ENCODE data around the gene GPC5.

The GPC5 gene

DNA sequence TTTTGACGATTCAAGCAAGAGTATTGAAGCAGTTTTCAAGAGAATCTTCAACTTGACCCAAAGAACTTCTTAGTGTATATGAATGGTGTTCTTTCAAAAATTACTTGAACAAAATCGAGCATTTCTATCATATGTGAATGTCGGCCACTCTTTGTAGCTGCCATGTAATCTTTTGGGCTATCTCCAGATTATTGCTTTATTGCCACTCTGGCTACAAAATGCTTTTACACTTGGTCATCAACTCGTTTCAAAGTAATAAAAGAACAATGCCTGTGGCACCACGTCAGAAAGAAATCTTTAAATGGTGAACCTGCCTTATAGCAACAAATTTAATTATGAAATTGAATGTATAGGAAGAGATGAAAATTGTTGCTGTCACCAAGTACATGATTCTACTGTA lies 834.5 kb downstream of the GPC5 start:
- FAIRE-seq = no peak
- DNase-seq (ENCODE audit: insufficient read length, low spot score) = no peak
- TF ChIP-seq, protein P1, sequence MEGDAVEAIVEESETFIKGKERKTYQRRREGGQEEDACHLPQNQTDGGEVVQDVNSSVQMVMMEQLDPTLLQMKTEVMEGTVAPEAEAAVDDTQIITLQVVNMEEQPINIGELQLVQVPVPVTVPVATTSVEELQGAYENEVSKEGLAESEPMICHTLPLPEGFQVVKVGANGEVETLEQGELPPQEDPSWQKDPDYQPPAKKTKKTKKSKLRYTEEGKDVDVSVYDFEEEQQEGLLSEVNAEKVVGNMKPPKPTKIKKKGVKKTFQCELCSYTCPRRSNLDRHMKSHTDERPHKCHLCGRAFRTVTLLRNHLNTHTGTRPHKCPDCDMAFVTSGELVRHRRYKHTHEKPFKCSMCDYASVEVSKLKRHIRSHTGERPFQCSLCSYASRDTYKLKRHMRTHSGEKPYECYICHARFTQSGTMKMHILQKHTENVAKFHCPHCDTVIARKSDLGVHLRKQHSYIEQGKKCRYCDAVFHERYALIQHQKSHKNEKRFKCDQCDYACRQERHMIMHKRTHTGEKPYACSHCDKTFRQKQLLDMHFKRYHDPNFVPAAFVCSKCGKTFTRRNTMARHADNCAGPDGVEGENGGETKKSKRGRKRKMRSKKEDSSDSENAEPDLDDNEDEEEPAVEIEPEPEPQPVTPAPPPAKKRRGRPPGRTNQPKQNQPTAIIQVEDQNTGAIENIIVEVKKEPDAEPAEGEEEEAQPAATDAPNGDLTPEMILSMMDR (IDR thresholded peaks at IDR 0.05; ENCODE audit: insufficient read depth, missing control alignments) = no peak

DNA sequence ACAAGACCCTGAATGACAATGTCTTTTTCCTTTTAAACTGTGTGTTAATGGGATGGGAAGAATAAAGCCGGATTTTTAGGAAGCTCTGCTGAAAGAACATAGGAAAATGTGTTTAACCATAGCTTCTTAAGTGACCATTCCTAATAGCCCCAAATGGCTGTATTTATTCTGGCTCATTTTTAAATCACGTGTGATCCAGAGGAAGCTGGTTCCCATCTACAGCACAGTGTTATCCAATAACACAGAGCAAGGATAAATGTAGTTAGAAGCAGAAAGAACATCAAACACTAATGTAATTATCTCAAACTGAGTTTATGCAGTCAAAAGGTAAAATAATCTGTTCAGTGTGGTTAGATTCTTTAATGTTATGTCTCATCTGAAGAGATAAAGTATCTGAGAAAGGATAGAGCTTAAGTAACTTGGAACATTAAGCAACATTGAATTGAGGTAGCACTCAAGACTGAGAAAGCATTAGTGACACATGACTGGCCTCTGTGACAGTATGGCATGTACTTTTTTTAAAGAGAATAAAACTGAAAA lies 853.3 kb downstream of the GPC5 start:
- FAIRE-seq (no peak), DNase-seq (ENCODE audit: insufficient read length, low spot score) (no peak)
- TF ChIP-seq, protein P1 (IDR thresholded peaks at IDR 0.05; ENCODE audit: insufficient read depth, missing control alignments) = no peak

DNA sequence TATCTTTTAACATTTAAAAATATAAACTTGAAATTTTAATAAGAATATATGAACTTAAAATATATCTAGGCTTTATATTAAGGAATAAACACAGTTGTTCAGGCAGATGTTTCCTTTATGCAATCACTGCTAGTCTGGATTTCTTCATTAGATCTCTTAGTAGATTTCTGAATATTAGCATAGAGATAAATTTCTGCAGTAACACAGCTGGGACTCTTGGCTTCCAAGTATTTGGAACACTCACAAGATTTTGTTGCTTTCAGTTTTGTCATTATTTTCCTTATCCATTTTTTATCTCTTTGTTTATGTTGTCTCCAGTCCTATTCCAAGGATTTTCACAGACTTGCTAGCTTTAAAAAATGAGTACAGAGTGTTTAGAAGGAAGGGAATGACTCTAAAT lies 857.1 kb downstream of the GPC5 start:
- TF ChIP-seq, protein P1 (IDR thresholded peaks at IDR 0.05; ENCODE audit: insufficient read depth, missing control alignments) = no peak
- FAIRE-seq (no peak), DNase-seq (ENCODE audit: insufficient read length, low spot score) (no peak)

DNA sequence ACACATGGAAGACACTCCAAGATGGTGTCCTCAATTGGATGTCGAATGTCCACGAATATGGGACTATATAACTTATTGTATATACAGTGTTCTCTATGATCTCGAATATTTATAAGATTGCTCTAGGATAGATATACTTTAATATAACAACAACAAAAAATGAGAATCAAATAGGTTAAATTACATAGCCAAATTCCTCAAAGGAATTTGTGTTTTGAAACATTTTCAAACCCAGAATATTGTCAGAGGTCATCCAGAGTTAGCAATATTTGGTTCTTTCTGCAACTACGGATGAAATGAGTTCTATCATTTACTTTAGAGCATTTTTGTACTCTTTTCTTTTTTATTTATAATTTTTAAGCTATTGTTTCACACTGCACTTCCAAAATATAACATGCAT lies 857.8 kb downstream of the GPC5 start:
- FAIRE-seq (no peak), DNase-seq (ENCODE audit: insufficient read length, low spot score) (no peak)
- TF ChIP-seq, protein P1 (IDR thresholded peaks at IDR 0.05; ENCODE audit: insufficient read depth, missing control alignments) = no peak

DNA sequence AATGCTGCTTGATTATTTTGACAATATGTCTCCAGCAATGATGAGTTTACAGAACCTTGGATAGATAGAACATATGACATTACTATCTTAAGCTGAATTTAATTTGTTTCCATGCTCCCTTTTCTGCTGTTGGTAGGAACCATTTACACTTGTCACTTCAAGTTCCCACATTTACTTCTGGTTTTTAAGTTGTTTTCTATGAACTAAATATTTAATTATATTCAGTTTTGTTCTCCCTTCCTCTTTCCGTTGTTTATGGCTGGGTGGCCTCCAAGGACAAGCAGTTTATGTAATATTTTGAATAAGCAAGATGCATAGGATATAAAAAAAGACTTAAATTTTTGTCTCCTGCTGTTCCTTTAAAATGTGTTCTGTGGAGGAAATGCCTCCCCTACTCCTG lies 860.6 kb downstream of the GPC5 start:
- TF ChIP-seq, protein P1 (IDR thresholded peaks at IDR 0.05; ENCODE audit: insufficient read depth, missing control alignments) = no peak
- DNase-seq (ENCODE audit: insufficient read length, low spot score) (no peak), FAIRE-seq (no peak)

DNA sequence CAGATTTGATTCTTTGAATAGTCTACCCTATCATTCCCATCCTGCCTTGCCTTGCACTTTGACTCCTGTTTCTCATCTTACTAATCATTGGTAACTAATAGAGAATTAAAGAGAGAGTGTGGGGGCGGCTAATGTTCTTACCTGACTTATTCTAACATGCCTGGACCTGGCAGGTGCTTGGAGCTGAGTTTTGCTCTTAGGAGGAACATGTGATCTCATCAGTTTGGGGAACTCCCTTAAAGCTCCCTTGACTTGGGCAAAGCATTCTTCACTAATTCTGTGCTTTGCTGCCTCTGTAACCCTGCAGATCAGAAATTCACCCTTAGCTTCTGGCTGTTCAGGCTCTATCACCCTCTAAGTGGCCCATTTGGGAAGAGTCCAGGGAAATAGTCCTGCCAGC lies 861.1 kb downstream of the GPC5 start:
- TF ChIP-seq, protein P1 (IDR thresholded peaks at IDR 0.05; ENCODE audit: insufficient read depth, missing control alignments) = no peak
- DNase-seq (ENCODE audit: insufficient read length, low spot score) = no peak
- FAIRE-seq = no peak

DNA sequence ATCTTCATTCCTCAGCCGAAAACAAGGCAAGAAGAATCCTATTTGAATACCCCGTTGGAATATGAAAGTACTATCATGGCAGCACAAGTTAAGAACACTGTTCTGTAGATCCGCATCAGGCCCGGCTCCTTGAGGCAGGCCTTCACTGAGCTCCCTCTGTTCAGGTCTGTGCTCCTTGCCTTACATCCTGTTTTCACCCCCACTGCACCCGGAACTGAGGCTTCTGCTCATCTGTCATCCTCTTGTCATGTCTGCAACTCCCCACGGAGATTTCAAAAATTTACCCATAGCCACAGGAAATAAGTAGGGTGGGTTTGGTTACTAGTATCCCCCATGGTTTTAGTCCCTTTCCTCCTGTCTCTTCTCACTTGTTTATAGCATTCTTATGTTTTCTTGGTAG lies 861.9 kb downstream of the GPC5 start:
- TF ChIP-seq, protein P1 (IDR thresholded peaks at IDR 0.05; ENCODE audit: insufficient read depth, missing control alignments) = no peak
- DNase-seq (ENCODE audit: insufficient read length, low spot score) = no peak
- FAIRE-seq = no peak

Measured in D721Med (cell line).